NCI-H2029 (cell line): ENCODE data around the gene OR10H4.
"Not testable (repeated sequence)": the region's sequence is repeated elsewhere in the genome, so short reads cannot be mapped to it uniquely, and the experiment has no call there.

ENCODE experiments used
- DNase-seq: peaks from one replicate; lab custom pipeline; 2025; lab: John Stamatoyannopoulos, UW

OR10H4 gene

DNA sequence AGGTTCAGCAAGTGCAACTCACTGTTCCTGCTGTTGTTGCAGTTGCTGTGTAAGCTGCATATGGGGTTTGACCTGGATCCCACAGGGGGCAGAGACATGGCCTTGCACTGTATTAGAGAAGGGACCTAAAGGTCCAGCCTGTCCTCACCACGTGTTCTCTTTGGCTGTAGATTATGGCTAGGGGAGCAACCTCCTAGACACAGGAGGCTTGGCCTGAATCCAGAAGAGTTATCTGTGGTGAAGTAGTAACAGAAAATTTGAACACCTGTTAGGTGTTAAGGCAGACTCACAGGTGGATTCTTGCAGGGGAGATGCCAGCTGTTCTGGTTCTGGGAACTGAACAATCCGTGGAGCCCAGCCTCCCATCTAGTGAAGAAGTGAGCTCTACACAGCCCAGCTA, 11.0 kb upstream of the OR10H4 start:
- DNase-seq, result no peak

DNA sequence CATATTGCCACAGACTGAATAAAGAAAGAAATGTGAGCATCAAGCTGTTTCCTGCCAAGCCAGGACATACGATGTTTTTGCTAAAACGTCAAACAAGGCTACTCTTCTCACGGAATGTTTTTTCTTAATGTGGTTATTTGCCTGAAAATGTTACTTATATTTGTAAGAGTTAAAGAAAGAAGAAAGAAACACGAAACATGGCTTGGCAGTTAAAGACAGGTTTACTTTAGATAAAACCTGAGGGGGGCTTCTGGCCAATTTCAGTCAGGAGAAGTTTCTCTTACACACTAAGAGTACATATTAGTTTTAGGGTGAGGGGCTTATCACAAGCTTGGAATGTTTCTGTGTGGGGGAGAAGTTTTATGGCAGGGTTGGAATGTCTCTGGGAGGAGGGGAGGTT, 4.4 kb upstream of the OR10H4 start:
- no peak for DNase-seq

DNA sequence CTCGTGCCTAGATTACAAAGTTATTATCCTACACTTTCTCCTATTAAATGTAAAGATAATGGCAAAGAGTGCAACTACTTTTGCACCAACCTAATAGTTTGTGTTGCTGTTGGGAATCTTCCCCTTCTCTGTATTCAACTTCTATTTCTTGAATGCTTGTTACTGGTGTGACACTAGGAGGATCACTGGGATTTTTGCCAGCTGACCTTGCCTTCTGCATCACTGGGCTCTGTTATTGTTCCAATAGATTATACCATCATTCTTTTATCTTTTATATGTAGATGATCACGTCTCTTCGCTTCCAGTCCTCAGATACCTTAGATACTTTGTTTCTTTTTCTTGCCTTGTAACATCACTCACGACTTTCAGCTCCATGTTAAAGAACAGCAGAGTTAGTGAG, 3.5 kb upstream of the OR10H4 start:
- DNase-seq, result no peak

DNA sequence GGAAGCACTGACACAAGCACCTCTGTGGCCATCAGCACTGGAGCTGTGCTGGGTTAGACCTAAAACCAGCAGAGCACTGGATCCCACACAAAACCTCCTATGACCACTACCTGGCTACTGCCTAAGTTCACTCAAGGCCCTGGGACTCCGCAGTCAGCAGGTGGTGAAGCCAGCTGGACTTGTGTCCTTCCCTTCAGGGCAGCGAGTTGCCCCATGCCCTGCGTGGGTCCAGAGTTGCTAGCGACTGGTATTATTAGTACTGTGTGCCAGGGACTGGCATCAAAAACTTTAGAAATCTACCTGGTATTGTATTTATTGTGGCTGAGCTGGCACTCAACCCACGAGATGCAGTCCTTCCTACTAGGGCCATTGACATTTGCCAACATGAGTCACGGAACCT, 6.0 kb downstream of the OR10H4 start:
- DNase-seq, result no peak

DNA sequence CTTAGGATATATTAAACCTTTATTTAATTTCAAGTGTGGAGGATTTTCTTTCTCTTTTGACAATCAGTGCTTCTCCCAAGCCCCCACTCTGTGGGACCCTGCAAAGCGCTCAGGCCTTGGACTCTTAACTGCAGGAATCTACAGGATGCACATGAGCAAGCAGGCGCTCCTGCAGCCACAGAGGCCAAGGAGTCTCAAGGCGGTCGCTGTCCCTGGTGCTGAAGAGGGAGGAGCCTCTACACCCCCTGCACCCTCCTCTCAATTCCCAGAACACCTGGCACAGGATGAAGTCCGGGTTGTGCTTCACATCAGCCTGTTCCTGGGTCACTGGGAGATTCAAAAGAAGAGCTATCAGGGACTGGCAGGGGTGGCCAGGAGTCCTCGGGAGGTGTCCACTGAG, 13.5 kb downstream of the OR10H4 start:
- no peak for DNase-seq

DNA sequence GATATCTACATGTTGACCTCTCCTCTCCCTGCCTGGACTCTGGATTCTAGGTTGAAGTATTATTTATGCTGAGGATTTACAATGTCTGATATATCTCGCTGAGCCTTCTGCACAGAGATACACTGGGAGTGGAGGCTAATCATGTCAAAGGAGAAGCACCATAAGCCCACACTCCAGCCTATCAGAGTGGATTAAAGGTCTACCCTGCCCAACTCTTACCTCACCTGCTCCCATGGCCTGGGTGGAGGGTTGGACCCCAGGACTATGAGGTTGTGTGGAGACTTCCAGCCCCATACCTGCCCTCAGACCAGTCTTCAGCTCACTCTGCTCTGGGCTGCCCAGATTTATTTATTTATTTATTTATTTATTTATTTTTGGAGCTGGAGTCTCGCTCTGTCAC, 15.4 kb downstream of the OR10H4 start:
- DNase-seq, result no peak

DNA sequence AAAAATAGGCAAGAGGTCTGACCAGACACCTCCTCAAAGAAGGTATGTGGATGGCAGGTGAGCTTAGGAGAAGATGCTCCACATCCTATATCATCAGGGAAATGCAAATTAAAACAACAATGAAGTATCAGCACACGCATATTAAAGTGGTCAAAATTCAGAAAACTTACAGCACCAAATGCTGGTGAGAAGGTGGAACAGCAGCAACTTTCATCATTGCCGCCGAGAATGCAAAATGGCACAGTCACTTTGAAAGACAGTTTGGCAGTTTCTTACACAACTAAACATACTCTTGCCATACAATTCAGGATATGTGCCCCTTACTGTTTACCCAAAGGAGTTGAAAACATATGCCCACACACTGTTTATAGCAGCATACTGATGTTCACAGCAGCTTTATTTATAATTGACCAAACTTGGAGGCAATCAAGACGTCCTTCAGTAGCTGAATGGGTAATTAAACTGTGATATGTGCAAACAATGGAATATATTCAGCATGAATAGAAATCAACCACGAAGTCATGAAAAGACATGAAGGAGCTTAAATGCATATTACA, 22.5 kb downstream of the OR10H4 start:
- no peak for DNase-seq

DNA sequence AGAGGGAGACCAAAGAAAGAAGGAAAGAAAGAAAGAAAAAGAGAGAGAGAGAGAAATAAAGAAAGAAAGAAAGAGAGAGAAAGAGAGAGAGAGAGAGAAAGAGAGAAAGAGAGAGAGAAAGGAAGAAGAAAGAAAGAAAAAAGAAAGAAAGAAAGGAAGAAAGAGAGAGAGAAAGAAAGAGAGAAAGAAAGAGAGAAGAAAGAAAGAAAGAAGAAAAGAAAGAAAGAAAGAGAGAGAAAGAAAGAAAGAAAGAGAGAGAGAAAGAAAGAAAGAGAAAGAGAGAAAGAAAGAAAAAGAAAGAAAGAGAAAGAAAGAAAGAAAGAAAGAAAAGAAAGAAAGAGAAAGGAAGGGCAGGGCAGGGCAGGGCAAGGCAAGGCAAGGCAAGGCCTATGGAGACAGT, 23.2 kb downstream of the OR10H4 start:
- DNase-seq, result not testable (repeated sequence)

DNA sequence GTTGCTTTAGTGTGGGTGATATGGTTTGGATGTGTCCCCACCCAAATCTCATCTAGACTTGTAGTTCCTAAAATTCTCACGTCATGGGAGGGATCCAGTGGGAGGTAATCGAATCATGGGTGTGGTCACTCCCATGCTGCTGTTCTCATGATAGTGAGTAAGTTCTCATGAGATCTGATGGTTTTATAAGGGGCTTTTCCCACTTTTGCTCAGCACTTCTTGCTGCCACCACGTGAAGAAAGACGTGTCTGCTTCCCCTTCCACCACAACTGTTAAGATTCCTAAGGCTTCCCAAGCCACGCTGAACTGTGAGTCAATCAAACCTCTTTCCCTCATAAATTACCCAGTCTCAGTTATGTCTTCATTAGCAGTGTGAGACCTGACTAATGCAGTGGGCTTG, 26.0 kb downstream of the OR10H4 start:
- no peak for DNase-seq

DNA sequence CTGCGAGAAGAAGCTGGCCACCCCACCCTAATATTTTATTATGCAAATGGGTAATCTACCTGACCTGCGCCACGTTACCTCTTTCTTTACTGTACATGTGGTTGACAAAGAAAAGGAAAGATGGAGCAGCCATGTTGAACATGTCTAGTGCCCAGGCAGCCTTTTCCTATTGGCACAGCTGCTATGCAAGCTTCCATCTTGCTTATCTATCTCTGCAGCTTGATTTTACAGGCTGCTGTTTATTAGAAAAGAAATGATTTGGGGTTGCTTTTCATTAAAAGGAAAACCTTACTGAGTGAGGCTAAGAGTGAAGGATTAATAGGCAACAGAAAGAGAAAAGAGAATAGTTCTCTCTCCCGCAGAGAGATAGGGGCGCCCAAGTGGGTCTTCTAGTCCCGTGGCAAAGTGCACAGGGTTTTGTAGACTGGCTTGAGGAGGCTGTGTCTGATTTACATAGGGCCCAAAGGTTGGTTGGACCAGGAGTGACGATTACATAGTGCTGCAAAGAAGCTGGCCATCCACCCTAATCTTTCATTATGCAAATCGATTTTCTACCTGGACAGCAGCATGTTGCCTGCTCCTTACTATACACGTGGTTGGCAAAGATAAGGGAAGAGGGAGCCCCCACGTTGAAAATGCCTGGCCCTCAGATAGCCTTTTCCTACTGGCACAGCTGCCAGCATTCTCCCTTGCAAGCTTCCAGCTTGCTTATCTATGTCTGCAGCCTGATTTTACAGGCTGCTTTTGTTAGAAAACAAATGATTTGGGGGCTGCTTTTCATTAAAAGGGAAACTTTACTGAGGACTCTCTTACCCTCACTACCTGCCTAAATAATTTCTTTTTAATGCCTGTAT, 28.3 kb downstream of the OR10H4 start:
- DNase-seq, result no peak

DNA sequence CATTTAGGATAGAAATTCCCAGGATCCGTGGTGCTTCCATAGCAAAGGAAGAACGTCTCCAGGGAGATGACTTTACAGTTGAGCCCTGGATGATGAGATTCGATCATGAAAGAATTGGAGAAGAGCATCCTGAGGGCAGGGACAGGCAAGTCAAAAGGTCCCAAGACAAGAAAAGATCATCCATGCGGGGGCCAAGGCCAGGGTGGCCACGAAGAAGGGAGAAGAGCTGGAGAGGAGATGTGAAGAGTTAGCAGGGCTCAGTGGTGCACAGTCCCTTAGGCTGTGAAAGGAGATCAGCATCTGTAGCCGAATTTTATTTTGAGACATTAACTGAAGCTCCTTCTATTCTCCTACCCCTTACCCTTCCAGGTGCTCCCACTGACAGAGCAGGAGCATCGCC, 28.9 kb downstream of the OR10H4 start:
- no peak for DNase-seq

DNA sequence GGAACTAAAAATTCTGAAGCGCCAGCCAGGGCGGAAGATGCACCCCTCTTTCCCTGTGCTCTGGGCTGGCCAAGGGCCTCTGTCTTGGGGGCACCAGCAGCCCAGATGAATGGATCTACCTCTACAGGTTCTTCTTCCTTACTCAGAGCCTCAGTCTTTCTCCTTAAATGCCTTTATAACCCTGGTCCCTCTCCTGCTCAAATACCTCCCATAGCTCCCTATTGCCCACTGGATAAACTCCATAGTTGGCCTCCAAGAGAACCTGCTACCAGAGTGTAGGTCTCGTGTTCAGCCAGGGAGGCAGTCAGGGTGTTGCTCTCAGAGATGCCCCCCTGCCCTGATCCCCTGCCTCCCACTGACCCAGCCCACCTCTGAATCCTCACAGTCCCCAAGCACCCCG, 30.5 kb downstream of the OR10H4 start:
- DNase-seq, result no peak

DNA sequence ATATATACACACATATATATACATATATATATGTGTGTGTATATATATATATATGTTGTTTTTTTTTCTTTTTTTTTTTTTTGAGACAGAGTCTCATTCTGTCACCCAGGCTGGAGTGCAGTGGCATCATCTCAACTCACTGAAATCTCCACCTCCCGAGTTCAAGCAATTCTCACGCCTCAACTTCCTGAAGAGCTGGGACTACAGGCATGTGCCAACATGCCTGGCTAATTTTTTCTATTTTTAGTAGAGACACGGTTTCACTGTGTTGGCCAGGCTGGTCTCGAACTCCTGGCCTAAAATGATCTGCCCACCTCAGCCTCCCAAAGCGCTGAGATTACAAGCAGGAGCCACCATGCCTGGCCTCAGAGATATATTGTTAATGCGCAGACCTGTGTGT, 37.0 kb downstream of the OR10H4 start:
- DNase-seq, result not testable (repeated sequence)

DNA sequence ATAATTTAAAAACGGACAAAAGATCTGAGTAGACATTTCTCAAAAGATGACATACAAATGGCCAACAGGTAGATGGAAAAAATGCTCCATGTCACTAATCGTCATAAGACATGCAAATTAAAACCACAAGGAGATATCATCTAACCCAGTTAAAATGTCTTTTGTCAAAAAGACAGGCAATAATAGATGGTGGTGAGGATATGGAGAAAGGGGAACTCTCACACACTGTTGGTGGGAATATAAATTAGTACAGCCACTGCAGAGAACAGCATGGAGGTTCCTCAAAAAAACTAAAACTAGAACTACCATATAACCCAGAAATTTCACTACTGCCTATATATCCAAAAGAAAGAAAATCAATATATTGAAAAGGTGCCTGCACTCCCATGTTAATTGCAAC, 37.9 kb downstream of the OR10H4 start:
- no peak for DNase-seq

DNA sequence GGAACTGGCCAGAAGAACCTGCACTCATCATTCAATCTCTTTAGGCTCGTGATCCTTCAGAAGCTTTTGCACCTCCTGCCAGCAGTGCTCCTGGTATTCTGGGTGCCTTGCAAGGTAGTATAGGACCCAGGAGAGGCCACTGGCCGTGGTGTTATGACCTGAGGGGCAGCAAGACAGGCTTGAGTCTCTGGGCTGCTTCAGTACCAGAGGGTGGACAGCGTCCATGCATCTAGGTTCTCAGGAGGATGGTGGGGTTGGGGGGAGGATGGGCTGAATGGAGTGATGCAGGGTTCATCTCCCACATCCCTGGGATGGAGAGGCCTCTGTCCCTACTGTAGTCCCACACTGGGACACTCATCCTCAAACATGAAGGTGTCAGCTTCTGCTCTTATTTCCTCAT, 41.1 kb downstream of the OR10H4 start:
- no peak for DNase-seq

DNA sequence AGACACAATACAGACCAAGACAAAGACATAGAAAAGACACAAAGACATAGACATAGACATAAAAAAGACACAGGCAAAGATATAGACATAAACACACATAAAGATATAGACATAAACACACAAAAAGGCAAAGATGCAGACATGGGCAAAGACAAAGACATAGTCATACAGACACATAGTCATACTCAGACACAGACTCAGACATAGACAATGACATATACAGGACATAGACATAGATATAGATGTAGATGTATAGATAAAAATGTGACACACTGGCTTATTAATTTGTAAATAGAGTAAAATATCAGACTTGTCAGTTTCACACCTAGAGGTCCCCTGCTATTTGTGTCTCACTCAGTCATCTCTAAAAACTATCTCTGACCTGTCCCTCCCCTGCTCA, 42.8 kb downstream of the OR10H4 start:
- DNase-seq, result no peak

DNA sequence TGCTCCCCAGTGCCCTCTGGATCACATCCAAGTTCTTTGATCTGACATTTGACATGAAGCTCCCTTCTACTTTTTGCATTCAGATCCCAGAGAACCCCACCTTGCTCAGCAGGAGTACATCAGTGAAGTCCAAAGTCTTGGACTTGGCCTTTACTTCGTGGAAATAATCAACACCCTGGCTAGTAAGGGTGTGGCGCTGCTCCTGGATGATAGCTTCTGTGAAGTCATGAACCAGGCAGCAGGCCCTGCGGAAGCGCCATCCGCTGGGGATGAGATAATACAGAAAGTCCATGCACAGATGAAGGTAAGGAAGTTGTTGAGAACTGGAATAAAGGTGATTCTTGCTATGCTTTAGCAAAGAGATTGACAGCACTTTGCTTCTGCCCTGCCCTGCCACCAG, 43.2 kb downstream of the OR10H4 start:
- DNase-seq, result no peak

DNA sequence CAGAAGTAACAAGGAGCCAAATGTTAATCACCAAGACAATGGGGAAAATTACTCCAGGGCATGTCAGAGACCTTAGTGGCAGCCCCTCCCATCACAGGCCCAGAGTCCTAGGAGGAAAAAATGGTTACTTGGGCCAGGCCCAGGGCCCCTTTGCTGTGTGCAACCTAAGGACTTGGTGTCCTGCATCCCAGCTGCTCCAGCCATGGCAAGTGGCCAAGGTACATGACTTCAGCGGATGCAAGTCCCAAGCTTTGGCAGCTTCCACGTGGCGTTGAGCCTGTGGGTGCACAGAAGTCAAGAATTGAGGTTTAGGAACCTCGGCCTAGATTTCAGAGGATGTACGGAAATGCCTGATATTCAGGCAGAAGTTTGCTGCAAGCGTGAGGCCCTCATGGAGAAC, 46.7 kb downstream of the OR10H4 start:
- DNase-seq, result no peak

DNA sequence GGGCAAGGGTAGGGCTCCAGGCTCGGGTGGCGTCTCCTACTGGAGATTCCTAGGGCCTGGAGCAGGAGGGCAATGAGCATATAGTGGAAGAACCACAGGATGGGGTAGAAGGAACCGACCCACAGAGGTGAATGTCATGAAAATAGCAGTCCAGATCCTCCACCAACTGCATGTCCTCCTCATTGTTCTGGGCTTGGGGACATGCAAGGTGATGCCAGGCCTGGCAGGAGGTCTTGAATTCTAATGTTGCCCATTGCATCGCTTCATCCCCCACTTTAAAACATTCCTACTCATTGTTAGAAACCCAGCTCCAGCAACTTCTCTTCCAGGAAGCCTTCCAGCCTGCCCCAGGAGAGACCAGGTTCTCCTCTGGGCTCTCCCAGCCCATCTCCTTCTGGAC, 49.4 kb downstream of the OR10H4 start:
- DNase-seq, result no peak
